DMS153 (cell line): ENCODE measurements around the gene MTOR.
"Not testable (repeated sequence)": the region's sequence is repeated elsewhere in the genome, so short reads cannot be mapped to it uniquely, and the experiment has no call there.

Source experiments
- DNase-seq: peaks from one replicate; lab custom pipeline; 2025; lab: John Stamatoyannopoulos, UW

Gene MTOR

DNA sequence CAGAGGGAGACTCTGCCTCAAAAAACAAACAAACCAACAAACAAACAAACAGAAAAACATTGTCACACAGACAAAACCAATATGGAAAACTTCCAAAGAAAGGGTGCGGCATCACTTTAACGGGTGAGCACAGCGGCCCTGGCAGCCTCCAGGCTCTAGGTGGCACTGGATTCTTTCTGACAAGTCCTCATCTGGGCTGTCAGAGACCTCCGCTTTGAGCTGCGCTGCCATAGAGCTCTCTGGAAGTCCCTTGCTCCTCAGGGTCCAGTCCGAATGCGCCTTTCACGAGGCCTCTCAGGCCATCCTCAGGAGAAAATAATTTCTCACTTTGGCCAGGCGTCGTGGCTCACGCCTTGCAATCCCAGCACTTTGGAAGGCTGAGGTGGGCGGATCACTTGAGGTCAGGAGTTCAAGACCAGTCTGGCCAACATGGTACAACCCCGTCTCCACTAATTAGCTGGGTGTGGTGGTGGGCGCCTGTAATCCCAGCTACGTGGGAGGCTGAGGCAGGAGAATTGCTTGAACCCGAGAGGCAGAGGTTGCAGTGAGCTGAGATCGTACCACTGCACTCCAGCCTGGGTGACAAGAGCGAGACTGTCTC lies 198.3 kb downstream of the MTOR start:
- DNase-seq, result not testable (repeated sequence)

DNA sequence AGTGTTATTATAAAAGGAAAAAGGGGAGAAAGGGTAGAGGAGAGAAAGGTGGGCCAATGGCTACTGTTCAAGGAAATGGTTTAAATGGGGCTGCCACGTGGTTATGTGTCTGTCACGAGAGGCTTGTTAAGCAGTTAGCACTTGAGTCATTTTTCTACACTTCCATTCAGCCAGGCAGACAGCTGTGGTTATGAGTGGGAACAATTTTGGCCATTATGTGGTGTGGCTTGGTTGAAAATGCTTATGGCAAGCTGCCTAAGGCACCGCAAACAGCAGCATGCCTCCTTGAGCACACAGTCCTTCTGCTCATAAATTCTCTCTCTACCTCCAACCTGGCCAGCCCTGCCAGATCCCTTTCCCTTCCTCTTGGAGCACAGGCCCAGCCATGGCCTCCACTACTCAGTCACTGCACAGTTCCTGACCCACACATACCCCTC lies 199.4 kb downstream of the MTOR start:
- DNase-seq, result peak; percentile 18

DNA sequence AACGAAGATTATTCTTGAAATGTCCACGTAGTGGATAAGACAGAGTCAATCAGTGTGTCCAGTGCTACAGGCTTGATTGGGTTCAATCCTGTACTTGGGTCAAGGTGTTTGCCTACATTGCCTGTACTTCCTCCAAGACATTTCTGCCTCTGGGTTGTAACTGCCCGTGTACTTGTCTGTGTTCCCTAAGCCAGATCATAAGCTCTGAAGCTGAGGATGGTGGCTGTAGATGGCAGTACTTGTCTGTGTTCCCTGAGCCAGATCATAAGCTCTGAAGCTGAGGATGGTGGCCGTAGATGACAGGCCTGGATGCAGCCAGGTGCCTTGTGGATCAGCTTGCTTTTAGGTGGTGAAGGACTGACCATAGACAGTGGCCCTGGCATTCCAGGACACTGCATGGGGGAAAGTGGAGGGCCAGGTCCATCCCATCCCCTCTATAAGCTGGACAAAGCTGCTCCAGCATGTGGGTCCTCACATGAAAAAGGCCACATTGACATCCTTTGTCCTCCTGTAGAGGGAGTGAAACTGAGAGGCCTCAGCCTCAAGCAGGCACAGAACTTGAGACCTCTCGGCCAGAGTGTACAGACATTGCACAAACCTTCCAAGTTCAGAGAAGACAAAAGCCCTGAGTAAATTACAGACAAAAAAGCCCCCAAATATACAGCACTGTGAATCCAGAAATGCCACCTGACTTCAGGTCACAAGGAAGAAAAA lies 200.5 kb downstream of the MTOR start:
- no peak for DNase-seq

DNA sequence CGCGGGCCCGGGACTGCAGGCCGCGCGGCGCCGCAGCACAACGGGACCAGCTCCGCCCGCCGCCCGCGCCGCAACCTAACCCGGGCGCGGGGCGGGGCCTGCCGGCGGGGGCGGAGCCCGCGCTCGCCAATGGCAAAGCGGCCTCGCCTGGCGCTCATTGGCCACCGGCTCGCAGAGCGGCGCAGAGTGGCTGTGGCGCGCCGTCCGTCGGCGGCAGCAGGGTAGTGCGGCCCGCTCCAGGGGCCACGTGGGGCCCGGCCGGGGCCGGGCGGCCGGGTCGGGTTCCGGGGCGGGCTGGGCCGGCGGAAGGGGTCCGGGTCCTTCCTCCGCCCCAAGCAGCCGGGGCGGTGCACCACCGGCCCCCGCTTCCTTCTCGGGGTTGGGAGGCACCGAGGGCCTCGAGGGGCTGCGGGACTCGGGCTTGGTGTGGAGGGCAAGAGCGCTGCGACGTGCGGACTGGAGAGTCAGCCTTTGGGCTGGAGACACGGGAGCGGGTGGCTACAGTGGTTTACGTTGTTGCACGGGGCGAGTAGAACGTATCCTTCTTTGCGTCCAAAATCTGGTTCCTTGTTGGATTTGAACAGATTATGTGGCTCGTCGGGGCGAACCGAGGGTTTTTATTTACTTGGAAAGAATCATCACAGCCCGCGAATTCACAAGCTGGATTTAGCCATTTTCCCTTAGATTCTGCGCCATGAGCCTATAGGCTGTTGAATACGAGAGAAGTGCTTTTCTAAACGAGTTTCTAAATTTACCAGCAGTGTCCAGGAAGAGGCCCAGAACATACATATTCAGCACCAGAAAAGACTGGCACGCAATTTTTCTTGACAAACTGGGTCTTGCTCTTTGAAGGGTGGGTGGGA lies 202.2 kb downstream of the MTOR start, which contains the start of gene SRM:
TSS of gene SRM (minus strand) at position 51 of the 863 bp plus-strand sequence. CDS start 75 bp downstream, outside the sequence.
- peak; percentile 91 for DNase-seq

DNA sequence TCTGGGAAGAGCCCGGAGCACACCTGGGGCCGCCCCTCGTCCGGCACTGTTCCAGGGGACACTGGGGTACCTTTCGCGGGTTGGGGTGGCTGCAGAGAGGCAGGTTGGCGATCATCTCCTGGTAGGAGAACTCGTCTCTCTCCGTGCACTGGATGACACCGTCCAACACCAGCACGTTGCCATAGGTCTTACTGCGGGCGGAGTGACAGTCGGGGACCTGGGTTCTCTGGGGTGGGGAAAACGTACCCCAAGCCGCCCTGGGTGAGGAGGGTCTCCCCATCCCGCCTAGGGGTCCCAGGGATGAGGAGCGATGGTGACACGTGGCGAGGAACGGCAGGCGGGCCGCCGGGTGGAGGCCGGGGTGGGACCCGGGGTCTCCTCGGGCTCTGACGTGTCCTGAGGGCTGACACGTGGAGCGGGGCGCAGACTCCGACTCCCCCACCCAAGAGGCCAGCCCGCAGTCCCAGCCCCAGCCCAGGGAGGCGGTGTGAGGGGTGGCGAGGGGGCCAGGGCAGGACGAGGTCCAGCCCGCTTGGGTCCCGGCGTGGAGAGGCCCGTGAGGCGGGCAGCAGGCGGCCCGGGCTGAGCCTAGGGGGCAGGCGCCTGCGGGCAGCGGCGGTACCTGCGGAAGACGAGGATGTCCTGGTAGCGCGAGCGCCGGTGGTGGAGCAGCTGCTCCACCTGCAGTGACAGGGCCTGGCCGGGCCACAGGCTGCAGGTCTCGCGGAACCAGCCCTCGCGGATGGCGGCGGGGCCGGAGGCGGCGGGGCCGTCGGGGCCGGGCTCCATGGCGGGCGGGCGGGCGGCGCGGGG lies 203.0 kb downstream of the MTOR start:
- DNase-seq, result no peak

DNA sequence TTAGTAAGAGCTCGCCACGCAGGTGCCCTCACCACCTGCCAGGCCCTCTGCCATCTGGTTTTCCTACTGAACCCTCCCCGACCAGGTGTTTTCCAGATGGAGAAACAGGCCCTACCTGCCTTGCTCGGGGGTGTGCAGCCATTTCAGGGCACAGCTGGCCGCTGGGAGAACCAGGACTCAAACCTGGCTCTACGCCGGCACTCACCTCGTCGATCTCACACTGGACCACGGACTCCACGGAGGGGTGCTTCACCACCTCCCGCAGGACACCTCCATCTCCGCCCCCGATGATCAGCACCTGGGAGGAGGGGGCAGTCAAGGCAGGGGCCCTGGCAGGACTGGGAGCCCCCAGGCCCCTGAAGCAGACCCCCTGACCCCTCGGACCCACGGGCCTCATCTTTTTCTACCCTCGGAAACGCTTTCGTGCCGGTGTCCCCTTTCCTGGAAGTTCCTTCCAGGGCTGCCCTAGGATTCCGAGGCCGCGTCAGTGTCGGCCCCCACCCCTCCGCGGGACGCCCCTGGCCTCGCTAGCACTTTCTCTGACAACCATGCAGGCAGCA lies 203.7 kb downstream of the MTOR start:
- DNase-seq, result no peak

DNA sequence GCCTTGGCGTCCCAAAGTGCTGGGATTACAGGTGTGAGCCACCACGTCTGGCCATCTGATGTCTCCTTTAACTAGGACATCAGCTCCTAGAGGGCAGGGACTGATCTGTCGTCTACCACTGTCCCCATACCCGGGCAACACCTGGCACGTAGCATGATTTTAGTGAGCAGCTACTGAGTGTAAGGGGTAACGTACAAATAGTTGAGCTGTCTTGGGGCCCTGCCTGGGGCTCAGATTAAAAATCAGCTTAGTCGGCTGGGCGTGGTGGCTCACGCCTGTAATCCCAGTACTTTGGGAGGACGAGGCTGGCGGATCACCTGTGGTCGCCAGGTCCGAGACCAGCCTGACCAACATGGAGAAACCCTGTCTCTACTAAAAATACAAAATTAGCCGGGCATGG lies 204.3 kb downstream of the MTOR start:
- no peak for DNase-seq

DNA sequence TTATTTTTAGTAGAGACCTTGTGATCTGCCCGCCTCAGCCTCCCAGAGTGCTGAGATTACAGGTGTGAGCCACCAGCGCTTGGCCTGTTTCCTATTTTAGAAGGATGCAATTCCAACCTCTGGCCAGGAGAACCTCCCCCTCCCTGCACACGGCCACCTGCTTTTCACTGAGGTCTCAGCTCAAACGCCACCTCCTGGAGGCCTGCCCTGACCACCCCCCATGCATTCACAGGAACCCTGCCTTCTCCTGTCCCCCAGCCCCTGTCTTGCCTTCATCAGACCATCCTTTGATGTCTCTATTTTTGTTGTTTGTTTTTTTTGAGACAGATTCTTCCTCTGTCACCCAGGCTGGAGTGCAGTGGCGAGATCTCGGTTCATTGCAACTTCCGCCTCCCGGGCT lies 204.9 kb downstream of the MTOR start:
- DNase-seq, result no peak
